HTR-8/SVneo (cell line): ENCODE data around the gene FAIM2.
A peak's percentile ranks its signal among the peaks of the same experiment; 100 is the strongest.

ENCODE experiments used
- DNase-seq: peaks from one replicate; pipeline ENCODE4 v3.0.0; 2011; ENCODE audit warnings: low spot score, mixed read lengths; ENCODE audit not compliant: insufficient read length
- FAIRE-seq: peaks from 2 replicates; lab custom pipeline; 2011; peaks lifted over from hg19 to GRCh38; lab: Jason Lieb, UNC

The FAIM2 gene

GRCh38 chr12:49921936-49922335 lies 18.2 kb upstream of the FAIM2 start:
- DNase-seq, result no peak
- peak; percentile 57 for FAIRE-seq

GRCh38 chr12:49921299-49921698 lies 17.6 kb upstream of the FAIM2 start:
- DNase-seq (no peak), FAIRE-seq (no peak)

GRCh38 chr12:49920915-49921286 lies 17.2 kb upstream of the FAIM2 start:
- FAIRE-seq, result no peak
- no peak for DNase-seq

- DNase-seq, result no peak
- no peak for FAIRE-seq
Measured at GRCh38 chr12:49920241-49920914, 16.7 kb upstream of the FAIM2 start.

GRCh38 chr12:49917788-49918173 lies 14.1 kb upstream of the FAIM2 start:
- DNase-seq (no peak), FAIRE-seq (no peak)

- no peak for FAIRE-seq
- DNase-seq, result no peak
Measured at GRCh38 chr12:49917166-49917787, 13.6 kb upstream of the FAIM2 start.

DNA sequence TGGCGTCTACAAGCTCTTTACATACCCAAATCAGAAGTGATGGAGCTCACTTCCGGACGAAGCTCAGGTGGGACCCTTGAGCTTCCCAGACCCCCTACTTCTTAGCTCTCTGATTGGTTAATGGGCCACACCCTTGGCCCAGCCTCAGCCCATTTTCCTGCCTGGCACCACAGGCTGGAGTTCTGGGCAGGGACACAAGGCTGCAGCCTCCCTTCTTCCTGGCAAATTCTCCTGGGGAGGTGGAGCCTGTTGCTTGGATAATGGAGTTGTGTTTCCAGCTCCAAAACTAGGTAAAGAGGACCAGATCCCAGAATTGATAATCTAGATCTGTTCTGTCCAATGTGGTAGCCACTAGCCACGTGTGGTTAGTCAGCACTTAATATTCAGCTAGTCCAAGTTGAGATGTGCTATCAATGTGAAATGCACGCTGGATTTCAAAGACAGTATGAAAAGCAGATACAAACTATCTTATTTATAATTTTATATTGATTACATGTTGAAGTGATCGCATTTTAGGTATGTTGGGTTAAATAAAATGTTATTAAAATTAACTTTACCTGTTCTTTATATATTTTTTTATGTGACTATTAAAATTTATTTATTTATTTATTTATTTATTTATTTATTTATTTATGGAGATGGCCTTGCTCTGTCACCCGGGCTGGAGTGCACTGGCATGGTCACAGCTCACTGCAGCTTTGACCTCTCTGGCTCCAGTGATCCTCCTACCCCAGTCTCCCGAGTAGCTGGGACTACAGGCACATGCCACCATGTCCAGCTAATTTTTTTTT lies 12.6 kb upstream of the FAIM2 start:
- no peak for DNase-seq
- no peak for FAIRE-seq

DNA sequence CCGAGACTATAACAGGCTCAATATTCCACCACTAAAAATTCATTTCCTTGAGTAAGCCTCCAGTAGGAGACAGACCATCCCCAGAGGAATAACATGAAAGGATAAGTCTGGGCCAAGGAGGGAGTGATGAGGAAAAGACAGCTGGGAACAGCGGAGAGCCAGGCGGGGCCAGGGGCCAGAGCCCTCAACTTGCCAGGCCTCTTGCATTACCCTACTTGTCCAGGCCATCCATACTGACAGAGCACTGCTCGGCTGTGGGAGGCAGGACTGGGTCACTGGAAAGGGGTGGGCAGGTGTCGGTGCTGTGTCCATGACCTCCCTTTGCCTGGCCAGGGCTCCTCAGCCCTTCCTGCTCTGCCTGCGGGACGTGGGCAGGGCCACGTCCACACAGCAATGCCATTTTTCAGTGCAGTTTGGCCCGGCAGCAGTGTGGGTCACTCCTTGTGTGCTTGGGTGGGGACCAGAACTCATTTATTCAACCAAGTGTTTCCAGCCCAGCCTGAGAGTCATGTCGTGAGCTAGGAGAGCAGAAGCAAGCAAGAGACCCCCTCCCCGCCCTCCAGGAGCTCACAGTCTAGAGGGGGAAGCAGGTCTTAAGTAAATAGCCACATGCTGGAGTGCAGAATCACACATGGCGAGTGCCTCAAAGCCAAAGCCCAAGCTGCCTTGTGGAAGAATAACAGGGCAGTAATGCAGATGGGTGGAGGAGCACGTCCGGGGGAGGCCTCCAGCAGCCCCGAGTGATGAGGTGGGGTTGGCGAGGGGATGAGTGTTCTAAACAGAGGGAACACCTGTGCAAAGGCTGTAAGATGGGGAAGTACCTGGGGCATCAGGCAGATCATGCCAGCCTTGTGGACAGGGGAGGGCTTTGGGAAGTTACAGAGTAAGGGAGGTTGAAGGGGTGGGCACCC lies 8.9 kb upstream of the FAIM2 start:
- no peak for FAIRE-seq
- DNase-seq, result no peak

- no peak for FAIRE-seq
- no peak for DNase-seq
Measured at GRCh38 chr12:49911213-49911605, 7.5 kb upstream of the FAIM2 start.

- DNase-seq (no peak), FAIRE-seq (no peak)
Measured at GRCh38 chr12:49910331-49911212, 6.9 kb upstream of the FAIM2 start.

GRCh38 chr12:49909826-49910225 lies 6.1 kb upstream of the FAIM2 start:
- DNase-seq, result peak; percentile 29
- FAIRE-seq, result peak; percentile 44

DNA sequence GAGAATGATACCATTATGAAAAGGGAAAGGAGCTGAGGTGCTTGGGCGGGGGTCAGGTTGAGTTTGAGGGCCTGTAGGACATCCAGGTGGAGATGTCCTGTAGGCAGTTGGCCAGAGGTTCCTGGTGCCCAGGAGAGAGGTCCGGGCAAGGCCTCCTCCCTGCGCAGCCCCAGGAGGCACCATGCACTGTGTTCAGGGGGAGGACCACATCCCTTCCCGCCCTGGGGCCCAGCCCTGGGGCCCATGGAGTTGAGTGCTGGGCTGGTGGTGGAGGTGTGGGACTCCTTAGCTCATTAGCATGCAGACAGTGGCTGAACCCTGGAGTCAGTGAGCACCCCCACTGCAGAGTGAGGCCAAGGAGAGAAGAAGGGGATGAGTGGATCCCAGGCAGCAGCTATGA lies 5.7 kb upstream of the FAIM2 start:
- DNase-seq (no peak), FAIRE-seq (no peak)

- FAIRE-seq (no peak), DNase-seq (no peak)
Measured at GRCh38 chr12:49907352-49907751, 3.7 kb upstream of the FAIM2 start.

DNA sequence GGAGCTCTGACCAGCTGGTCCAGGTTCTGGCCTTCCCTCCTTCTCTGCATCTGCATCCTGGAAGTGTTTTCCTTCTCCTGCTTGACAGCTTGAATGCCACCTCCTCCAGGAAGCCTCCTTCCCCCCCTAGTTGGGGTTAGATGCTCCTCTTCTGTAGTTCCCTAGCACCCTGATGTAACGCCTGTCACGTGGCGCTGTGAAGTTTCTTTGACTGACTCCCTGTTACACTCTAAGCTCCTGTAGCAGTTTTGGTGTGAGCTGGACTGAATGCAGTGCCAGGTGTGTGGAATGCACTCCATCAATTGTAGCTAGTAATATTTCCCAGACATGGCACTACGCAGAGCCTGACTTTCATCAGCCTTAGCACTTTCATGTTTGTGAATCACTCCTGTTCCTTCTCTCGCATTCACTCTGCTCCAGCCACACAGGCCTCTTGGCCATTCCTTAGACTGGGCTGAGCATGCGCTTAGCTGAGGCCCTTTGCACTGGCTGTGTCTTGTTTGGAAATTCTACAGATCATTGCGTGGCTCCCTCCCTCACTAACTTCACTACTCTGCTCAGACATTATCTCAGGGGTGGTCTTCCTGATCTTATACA lies 2.1 kb upstream of the FAIM2 start:
- no peak for FAIRE-seq
- DNase-seq, result no peak

DNA sequence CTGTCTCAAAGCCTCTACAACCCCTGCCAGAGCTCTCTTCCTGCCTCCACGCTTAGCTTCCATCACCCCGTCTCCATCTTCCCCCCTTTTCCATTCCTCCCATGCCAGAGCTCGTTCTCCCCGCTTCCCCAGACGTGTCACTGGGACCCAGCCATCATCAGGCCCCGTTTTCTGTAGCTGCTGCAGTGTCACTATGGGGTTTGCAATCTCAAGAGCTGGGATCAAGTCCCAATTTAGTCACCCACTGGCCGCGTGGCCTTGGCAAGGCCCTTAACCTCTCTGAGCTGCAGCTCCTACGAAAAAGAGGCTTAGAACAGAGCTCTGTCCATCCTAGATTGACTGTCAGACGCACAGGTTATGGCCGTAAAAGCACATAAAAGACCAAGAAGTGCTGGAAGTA lies 901 bp upstream of the FAIM2 start:
- DNase-seq (no peak), FAIRE-seq (no peak)

- FAIRE-seq (no peak), DNase-seq (no peak)
Measured at GRCh38 chr12:49903351-49903699, 375 bp downstream of the FAIM2 start.

DNA sequence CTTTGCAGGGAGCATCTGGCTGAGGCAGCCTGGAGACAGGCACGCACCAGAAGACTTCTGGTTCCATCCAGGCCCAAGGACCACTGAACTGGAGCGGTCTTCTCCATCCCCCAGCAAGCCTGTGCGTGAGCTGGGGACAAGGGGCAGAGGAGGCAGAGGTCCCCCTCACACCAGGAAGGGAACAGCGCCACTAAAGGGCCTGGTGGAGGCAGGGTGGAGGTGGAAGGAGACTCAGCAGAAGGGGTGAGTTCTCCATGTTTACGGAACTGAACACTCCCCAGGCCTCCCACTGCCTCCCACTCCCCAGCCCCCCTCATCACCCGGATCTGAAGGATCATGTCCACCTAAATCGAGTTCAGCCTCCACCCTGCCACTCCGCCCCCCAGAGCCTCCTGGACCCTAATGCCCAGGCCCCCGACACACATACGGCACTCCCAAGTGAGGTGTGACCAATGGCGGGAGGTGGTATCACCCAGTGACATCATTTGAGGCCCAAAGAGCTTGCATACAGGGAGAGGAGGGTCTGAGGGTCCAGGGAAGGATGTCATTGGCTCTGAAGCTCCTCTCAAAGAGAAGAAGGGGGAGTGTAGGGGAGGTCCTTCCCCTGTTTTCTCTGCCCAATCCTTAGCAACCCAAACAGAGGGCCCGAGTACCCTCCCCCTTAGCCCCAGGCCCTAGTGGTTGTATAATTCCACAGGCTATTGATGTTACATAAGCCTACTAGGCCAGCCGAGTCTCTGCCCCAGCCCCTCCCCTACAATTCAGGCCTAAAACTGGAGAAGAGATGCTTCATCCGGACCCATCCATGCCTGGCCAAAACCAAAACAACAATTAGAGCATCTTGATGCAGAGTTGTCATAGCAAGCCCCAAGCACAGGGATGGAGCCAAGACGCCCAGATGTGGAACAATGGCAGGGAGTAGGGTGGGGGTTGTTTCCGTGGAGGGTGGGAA lies 1.0 kb downstream of the FAIM2 start:
- no peak for DNase-seq
- FAIRE-seq, result no peak

- no peak for DNase-seq
- no peak for FAIRE-seq
Measured at GRCh38 chr12:49901986-49902385, 1.7 kb downstream of the FAIM2 start.
